Activated CD4-positive, alpha-beta T cell treated with anti-CD3 and anti-CD28 coated beads, Interleukin-2, amount 50 U/mL, for 4 hours (primary cell): Measurements from ENCODE around the gene KIAA1958.
"Not testable (repeated sequence)": the region's sequence is repeated elsewhere in the genome, so short reads cannot be mapped to it uniquely, and the experiment has no call there.

ENCODE experiments used
- DNase-seq, 2 experiments: peaks; one replicate each; pipeline ENCODE4 v3.0.0-alpha.2; 2020

The KIAA1958 gene

GRCh38 chr9:112556497-112557442 lies 70.1 kb downstream of the KIAA1958 start:
- DNase-seq, result no peak

GRCh38 chr9:112558476-112558875 lies 71.8 kb downstream of the KIAA1958 start:
- DNase-seq, result no peak

- no peak for DNase-seq
These were observed 72.4 kb downstream of the KIAA1958 start for GRCh38 chr9:112558978-112559377.

GRCh38 chr9:112559629-112560413 lies 73.2 kb downstream of the KIAA1958 start:
- DNase-seq, result no peak

- no peak for DNase-seq
These were observed 75.8 kb downstream of the KIAA1958 start for GRCh38 chr9:112562235-112562958.

- no peak for DNase-seq
These were observed 82.6 kb downstream of the KIAA1958 start for GRCh38 chr9:112569186-112569585.

GRCh38 chr9:112570671-112571167 lies 84.1 kb downstream of the KIAA1958 start:
- no peak for DNase-seq

GRCh38 chr9:112571624-112572355 lies 85.2 kb downstream of the KIAA1958 start:
- DNase-seq, result no peak

GRCh38 chr9:112572416-112572815 lies 85.8 kb downstream of the KIAA1958 start:
- no peak for DNase-seq

GRCh38 chr9:112574008-112574407 lies 87.4 kb downstream of the KIAA1958 start:
- DNase-seq, result no peak

GRCh38 chr9:112575107-112575506 lies 88.5 kb downstream of the KIAA1958 start:
- DNase-seq, result no peak

GRCh38 chr9:112581469-112582176 lies 95.0 kb downstream of the KIAA1958 start:
- no peak for DNase-seq

GRCh38 chr9:112582371-112583262 lies 96.0 kb downstream of the KIAA1958 start:
- no peak for DNase-seq

- DNase-seq, result no peak
These were observed 100.0 kb downstream of the KIAA1958 start for GRCh38 chr9:112586599-112587155.

GRCh38 chr9:112591875-112592274 lies 105.2 kb downstream of the KIAA1958 start:
- not testable (repeated sequence) for DNase-seq

GRCh38 chr9:112599732-112600131 lies 113.1 kb downstream of the KIAA1958 start:
- DNase-seq, result no peak

- no peak for DNase-seq
These were observed 115.0 kb downstream of the KIAA1958 start for GRCh38 chr9:112601636-112602035.

GRCh38 chr9:112604790-112605189 lies 118.2 kb downstream of the KIAA1958 start:
- no peak for DNase-seq

- no peak for DNase-seq
These were observed 118.9 kb downstream of the KIAA1958 start for GRCh38 chr9:112605518-112605917.
